Left renal cortex interstitium (tissue), 4 donors: Measurements from ENCODE around the gene KRTAP10-12. TPM values are rescaled to one million over a fixed set of nuclear protein-coding genes. Genes with fewer than 3 reads are reported as not detected.
"Not testable (repeated sequence)": the region's sequence is repeated elsewhere in the genome, so short reads cannot be mapped to it uniquely, and the experiment has no call there.

ENCODE experiments used
- DNase-seq, 4 donors: peaks; one replicate each; pipeline ENCODE4 v3.0.0-alpha.2; 2013; ENCODE audit warnings: low read depth in 4 of 4, low spot score in 2 of 4, missing footprints in 1 of 4
- polyA plus RNA-seq, 4 donors: library from polyadenylated mRNA; unstranded; fragments of 120-200 nt; gene quantifications; one replicate each; pipeline ENCODE4 v1.2.1, GENCODE V29; 2013; ENCODE audit not compliant: insufficient read length in 4 of 4

Gene KRTAP10-12, protein sequence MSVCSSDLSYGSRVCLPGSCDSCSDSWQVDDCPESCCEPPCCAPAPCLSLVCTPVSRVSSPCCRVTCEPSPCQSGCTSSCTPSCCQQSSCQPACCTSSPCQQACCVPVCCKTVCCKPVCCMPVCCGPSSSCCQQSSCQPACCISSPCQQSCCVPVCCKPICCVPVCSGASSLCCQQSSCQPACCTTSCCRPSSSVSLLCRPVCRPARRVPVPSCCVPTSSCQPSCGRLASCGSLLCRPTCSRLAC
- polyA plus RNA-seq, result not detected

DNA sequence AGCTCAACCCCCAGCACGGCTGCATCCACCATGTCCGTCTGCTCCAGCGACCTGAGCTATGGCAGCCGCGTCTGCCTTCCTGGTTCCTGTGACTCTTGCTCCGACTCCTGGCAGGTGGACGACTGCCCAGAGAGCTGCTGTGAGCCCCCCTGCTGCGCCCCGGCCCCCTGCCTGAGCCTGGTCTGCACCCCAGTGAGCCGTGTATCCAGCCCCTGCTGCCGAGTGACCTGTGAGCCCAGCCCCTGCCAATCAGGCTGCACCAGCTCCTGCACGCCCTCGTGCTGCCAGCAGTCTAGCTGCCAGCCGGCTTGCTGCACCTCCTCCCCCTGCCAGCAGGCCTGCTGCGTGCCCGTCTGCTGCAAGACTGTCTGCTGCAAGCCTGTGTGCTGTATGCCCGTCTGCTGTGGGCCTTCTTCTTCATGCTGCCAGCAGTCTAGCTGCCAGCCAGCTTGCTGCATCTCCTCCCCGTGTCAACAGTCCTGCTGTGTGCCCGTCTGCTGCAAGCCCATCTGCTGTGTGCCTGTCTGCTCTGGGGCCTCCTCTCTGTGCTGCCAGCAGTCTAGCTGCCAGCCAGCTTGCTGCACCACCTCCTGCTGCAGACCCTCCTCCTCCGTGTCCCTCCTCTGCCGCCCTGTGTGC, at the start of gene KRTAP10-12:
Gene KRTAP10-12, plus strand, starts transcription at position 1 of the 639 bp plus-strand sequence. Its CDS starts 30 bp downstream, at position 31.
- not testable (repeated sequence) for DNase-seq

DNA sequence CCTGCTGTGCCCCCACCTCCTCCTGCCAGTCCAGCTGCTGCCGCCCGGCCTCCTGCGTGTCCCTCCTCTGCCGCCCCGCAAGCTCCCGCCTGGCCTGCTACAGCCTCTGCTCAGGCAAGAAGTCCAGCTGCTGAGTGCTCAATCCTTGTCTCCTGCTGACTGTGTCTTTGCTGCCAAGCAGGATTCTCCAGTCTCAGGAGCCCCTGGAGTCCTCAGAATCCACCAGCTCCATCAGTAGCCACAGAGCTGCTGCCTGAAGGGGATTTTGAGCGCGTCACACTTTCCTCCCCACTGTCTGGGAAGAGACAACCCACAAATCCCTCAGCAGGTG, 49.8 kb upstream of the KRTAP10-12 start:
- no peak for DNase-seq

DNA sequence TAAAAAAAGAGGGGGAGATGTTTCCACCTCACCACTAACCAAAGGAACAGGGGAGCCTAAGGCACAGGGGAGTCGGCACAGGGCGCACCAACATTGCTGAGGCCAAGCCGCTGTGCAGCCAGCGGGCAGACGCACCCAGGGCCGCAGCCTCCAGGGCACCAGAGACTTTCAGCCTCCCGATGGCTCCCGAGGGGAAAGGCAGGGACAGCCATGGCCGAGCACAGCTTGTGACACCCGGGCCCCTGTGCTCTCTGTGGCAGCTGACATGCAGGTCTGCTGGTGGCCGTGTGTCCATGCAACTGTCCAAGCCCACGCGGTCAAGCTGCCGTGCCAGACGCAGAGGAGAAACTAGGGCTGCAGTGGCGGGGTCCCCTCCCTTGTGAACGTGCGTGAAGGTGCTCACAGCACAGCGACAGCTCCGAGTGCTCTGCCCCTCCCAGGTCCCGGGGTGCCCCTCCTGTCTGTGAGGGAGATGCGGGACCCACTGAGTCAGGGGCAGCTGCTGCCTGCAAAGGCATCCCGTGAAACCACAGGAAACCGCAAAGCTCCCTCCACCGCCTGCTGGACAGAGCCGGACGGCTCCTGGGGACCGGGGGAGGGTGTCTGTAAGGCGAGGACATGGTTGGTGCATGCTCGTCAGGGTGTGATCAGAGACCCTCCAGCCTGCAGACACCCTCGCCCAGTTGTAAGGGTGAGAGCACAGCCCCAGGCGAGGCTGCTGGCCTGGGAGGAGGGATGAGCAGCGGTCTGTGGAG, 48.2 kb upstream of the KRTAP10-12 start:
- DNase-seq, result no peak

DNA sequence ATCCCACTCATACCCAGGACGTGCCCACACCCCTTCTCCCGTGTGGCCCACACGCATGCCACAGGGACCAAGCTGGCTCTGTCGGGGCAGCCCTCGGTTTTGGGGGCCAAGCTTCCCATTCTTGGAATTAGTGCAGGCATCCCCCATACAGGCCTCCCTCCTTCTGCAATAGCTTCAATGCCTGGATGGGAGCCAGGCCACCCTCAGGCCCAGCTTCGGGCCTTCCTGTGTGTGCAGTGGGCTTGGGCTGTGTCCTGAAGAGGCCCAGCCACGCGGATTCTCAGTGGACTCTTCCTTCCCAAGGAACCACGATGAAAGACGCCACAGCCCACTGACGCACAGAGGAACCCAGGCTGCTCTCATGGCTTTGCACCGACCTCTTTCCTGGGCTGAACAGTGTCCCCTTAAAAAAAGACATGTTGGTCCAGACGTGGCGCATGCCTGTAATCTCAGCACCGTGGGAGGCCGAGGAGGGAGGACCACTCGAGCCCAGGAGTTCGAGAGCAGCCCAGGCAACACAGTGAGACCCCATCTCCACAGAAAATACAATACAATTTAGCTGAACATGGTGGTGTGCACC, 47.4 kb upstream of the KRTAP10-12 start:
- no peak for DNase-seq

DNA sequence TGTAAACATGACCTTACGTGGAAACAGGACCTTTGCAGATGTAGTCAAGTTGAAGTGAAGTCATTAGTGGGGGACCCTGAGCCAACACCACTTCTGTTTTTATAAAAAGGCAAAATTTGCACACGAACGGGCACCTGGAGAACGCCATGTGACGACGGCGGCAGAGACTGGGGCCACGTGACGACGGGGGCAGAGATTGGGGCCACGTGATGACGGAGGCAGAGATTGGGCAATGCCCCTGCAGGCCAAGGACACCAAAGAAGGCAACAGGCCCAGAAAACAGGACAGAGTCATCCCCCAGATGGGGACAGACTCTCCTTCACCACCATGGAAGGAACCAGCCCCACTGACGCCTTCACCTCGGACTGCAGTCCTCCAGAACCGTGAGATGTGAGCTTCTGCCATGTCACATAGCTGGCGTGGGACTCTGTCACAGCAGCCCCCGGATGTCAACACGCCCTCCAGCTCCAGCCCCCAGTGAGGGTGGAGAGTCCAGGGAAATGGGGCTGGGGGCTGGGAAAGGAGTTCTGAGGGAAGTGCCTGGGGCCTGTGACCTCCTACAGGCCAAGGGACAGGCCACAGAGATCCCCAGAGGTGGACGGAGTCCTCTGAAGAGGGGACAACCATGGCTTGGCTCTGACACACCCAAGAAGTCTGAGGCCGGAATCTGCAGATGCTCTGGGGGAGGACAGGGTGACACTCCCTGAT, 46.6 kb upstream of the KRTAP10-12 start:
- DNase-seq, result no peak

DNA sequence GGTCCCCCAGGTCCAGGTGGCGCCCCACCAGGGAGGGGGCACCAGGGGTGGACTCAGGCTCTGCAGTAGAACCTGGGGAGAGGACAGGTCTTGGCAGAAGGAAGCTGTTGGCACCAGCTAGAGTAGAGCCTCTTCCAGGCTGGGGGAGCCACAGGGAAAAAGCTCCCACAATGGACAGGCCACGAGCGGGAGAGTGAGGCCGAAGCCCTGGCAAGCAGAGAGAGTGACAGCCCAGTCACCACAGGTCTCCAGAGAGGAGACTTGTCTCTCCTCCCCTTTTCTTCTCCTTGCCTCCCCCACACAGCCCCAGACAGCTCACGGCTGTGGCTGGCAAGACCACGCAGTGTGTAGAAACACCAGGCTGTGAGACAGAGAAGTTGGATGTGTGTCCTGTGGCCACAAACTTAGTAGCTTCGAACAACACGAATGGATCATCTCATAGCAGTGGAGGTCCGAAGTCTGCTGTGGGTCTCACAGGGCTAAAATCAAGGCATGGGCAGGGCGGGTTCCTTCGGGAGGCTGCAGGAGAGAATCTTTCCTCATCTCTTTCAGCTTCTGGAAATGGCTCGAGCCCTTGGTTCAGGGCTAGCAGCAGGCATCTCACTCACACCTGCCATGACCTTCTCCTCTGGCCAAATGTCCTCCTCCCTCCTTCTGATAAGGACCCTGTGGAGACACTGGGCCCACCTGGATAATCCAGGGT, 45.8 kb upstream of the KRTAP10-12 start:
- no peak for DNase-seq

DNA sequence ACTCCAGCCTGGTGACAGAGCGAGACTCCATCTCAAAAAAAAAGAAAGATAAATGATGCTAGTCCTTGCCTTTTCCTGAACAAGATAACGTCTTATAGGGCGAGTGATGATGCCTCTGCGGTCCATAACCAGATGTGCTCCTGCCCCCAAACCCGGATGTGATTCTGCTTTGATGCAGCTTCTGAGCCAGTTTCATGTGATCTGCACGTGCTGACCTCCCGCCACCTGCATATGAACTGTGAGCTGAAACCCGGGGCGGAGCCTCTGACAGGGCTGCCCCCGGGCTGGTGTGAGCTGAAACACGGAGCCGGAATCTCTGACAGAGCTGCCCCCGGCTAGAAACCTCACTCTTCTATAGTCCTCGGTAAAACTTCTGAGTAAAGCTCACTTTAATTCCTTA, 43.8 kb upstream of the KRTAP10-12 start:
- no peak for DNase-seq

DNA sequence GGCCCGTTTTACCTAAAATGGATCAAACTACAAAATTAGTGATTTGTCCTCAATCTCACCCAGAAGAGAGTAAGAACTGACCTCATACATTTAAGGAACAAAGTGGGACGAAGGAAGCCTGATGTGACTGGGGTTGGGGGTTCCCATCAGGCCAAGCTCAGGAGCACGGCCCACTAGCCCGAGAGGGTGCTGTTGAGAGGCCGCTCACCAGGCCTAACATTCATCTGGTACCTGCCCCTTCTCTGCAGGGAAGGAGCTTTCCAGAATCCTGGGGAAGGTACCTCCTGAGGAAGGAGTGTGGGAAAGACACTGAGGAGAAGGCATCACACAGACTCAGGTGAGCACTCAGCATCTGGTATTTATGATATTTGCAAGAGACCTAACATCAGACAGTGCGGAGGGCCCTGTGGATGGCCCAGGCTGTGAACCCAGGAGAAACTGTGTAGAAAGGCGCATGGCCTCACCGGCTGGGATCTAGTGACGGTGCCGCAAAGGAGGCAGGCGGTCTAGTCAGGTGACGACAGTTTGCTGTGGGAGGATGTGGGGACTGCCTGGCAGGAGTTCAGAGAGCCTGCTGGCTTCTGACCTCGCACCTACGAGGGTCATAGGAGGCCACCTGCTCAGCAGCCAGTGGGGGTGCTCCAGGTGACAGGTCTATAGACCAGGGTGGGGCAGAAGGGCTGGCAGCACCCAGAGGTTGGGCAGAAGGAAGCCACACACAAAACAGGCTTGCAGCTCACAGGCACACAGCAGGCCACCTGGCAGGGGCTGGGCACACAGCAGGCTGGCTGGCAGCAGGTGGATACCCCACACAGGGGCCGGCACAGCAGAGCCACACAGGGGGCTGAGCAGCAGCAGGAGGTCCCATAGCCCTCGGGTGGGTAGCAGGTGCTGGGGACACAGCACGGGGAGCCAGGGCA, 43.1 kb upstream of the KRTAP10-12 start:
- DNase-seq, result no peak

DNA sequence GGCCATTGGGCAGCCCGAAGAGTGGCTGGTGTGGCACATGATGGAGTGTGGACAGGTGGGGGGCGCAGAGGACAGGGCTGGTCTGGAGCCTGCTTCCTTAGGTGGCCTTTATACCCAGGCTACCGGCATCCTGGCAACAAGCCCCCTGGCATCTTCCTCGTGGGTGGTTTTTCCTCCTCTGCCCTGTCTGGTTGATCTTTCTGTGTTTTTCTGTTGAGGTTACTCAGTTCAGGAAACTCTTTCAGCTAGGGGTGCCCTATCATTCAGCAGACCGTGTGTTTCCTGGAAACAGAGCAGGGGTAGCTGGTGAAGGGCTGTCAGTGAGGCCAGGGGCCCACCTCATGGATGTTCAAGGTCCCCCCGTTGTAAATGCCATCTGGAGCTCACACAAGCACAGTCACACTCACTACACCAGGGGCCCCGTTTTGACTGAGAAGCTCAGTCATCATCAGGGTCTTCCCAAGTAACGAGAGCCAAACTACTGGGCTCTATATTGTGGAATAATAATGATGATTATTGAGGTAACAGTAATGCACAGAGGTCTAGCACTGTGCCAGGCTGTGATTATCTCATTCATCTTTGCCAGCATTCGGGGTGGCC, 42.3 kb upstream of the KRTAP10-12 start, which contains the start of gene KRTAP12-4:
Gene KRTAP12-4, minus strand, starts transcription at position 84 of the 600 bp plus-strand sequence. Its CDS starts 45 bp downstream, at position 39.
- no peak for DNase-seq

DNA sequence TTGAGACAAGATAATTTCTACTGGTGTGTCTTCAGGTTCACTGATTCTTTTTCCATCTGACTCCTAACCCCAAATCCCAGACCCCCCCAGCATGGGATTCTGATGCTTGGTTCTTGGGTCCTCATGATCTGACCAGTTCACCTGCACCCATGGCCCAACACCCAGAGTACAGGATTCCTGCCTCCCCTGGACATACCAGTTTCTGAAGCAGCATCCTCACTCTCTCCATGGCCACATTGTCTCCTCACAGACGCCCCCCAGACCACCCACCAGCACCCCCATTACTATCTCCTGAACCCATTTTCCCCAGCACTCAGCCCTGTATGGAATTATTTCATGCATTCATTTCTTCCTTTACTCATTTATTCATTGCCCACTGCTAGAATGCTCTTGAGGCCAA, 40.1 kb upstream of the KRTAP10-12 start:
- no peak for DNase-seq

DNA sequence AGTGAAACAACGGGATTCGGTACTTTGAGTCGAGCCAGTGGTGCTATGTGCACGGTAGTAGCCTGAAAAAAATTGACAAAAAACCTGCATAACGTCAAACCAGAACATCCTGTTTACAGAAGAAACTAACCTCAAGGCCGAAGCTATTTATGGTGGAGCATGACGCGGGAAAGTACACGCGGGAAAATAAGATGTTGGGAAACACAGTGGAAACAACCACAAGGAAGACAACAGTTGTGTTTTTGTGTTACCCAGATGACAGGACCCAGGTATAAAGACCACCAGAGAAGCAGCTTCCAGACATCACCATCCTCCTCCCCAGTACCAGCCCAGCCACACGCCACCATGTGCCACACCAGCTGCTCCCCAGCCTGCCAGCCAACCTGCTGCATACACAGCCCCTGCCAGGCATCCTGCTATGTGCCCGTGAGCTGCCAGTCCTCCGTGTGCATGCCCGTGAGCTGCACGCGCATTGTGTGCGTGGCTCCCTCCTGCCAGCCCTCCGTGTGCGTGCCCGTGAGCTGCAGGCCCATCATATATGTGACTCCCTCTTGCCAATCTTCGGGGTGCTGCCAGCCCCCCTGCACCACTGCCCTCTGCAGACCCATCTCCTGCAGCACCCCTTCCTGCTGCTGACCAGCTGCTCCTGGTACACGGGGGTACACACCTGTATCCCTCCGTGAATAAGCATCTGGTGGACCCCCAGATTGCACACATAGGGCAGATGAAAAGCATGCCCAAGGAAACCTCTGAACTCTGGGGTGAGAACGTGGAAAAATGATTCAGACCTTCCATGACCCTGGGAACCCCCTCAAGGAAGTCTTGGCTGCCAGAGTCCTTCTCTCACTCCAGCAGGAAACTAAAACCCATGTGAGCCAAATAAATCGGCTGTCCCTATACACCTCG, 39.1 kb upstream of the KRTAP10-12 start, which contains the start of gene KRTAP12-3:
Gene KRTAP12-3, plus strand, starts transcription at position 298 of the 906 bp plus-strand sequence. Its CDS starts 48 bp downstream, at position 346.
- DNase-seq, result no peak

DNA sequence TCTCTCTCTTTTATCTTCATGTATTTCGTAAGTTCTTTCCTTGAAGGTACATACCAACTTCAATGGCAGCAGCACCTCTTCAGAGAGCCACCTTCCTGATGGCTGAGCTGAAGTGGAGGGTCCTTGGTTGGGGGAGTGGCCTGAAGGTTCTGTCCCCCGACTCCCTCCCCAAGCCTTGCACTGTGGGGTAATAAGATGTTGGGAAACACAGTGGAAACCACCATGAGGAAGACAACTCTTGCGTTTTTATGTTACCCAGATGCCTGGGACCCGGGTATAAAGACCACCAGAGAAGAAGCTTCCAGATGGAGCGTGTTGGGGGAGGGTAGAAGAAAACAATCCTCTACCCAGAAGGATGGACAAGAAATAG, 38.4 kb upstream of the KRTAP10-12 start:
- no peak for DNase-seq

DNA sequence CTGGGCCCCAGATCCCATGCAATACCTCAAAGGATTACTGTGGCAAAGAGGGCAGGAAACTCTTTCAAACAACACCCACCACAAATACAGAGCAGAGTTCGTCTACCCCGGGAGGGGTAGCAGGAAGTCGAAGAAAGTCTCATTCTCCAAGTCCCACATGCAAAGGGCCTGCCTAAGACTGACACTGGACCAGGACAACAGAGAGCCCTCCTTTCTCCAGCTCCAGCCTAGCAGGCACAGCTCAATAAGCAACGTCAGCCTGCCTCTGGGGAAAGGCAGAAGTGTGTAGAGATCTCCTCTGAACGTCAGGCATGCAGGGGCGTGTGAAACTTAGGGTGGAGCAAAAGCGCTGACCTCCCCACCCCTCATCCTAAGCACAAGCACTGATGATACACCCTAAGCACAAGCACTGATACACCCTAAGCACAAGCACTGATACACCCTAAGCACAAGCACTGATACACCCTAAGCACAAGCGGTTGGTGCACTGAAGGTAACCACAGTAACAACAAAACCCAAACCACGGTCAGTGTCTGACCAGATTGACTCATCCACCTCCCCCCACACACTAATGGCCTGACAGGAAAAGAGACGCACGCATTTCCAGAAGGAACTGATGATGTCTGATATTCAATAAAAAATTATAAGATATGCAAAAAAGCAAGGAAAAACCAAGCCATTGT, 37.9 kb upstream of the KRTAP10-12 start:
- no peak for DNase-seq

DNA sequence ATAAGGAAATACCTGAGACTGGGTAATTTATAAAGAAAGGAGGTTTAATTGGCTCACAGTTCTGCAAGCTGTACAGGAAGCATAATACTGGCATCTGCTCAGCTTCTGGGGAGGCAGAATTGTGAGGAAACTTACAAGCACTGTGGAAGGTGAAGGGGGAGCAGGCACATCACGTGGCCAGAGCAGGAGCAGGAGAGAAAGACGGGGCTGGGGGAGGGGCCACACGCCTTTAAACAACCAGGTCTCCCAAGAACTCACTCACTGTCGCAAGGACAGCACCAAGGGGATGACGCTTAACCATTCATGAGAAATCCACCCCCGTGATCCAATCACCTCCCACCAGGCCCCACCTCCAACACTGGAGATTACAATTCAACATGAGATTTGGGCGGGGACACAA, 35.4 kb upstream of the KRTAP10-12 start:
- not testable (repeated sequence) for DNase-seq

DNA sequence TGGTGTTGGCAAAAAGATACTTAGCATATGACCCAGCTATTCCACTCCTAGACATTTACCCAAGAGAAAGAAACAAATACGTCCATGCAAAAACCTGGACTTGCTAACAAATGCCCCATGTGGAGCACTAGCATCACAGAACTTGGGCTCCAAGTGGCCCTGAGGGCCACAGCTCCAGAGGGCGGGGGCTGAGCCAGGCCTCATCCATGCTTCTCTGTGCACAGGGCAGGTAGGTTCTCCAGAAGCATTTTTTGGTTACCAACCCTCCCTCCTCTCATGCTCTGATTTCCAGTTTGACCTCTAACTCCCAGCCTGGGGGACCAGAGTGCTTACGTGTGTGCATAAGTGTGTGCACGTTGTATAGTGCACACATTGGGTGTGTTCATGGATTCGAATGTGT, 32.3 kb upstream of the KRTAP10-12 start:
- no peak for DNase-seq

DNA sequence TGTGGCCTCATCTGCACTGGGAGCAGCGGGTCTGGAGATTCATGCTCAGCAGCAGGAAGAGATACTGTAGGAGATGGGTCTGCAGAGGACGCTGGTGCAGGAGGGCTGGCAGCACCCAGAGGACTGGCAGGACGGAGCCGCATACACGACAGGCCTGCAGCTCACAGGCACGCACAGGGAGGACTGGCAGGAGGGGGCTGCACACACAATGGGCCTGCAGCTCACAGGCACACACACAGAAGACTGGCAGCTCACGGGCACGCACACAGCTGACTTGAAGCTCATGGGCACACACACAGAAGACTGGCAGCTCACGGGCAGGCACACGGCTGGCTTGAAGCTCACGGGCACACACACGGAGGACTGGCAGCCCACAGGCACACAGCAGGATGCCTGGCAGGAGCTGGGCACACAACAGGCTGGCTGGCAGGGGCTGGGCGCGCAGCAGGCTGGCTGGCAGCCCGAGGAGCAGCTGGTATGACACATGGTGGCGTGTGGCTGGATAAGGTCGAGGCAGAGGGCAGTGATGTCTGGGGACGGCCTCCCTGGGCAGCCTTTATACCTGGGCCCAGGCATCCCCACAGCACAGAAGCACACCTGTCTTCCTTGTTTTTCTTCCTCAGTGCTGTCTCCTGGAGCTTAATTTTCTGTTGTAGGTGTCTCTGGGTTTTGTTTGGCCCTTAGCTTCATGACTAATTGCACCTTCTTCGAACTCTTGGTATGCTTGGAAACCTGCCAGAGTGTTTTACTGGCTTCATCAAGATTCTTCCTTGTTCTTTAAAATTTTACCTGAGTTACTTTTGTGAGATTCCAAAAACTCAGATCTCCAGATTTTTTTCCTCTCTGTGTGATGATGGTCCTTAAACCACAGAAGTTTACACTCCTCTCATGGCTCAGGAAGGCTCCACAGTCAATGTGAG, 30.3 kb upstream of the KRTAP10-12 start, which contains the start of gene KRTAP12-2:
Gene KRTAP12-2, minus strand, starts transcription at position 527 of the 920 bp plus-strand sequence. Its CDS starts 41 bp downstream, at position 486.
- no peak for DNase-seq
